SK-N-MC (cell line): ENCODE results near the gene ZNF518B.

Experiments
- EZH2 ChIP-seq: fragments of 200-600 bp; sonication (generic); IDR thresholded peaks from one replicate; pipeline ENCODE4 v1.6.1; 2017; ENCODE audit warnings: antibody characterized with exemption
- FOXP2 ChIP-seq: optimal IDR thresholded peaks from 2 replicates; pipeline ENCODE3; 2011; ENCODE audit warnings: mild to moderate bottlenecking, moderate library complexity; ENCODE audit not compliant: insufficient read depth; ENCODE audit errors: extremely low read length, control extremely low read depth
- POLR2AphosphoS5 ChIP-seq: IDR thresholded peaks from 2 replicates; pipeline ENCODE4 v1.6.1; 2012; ENCODE audit warnings: mild to moderate bottlenecking, low read depth, low read length, borderline replicate concordance

GRCh38 chr4:10495651-10496050 lies 38.4 kb upstream of the ZNF518B start:
- no peak for TF ChIP-seq EZH2
- TF ChIP-seq POLR2AphosphoS5: no peak
- TF ChIP-seq FOXP2: no peak
